AG04450 (cell line): ENCODE results near the gene SLC1A1. TPM values are rescaled to one million over a fixed set of nuclear protein-coding genes. Genes with fewer than 3 reads are reported as not detected.

Experiments
- CTCF ChIA-PET: fragments of 300-600, 350-600 bp; formaldehyde crosslinking; extraction: SDS; loops from one replicate; lab custom pipeline; 2022; ENCODE audit warnings: antibody characterized with exemption, inconsistent platforms; lab: Charles Lee
- POLR2A ChIA-PET: fragments of 350-600 bp; formaldehyde crosslinking; extraction: SDS; loops from one replicate; lab custom pipeline; 2021; ENCODE audit warnings: antibody characterized with exemption, inconsistent platforms; lab: Yijun Ruan, JAX
- DNase-seq: peaks from one replicate; pipeline ENCODE4 v3.0.0-alpha.2; 2011; ENCODE audit warnings: low read depth, low spot score
- H3K27ac ChIP-seq: one replicate; pipeline ENCODE4 v1.5.1; 2012; ENCODE audit warnings: low read depth, low read length, control low read depth
- H3K27me3 ChIP-seq: one replicate; pipeline ENCODE4 v1.6.0; 2012; ENCODE audit warnings: low read length; ENCODE audit not compliant: control insufficient read depth, insufficient read depth
- H3K4me3 ChIP-seq: 2 replicates; pipeline ENCODE4 v1.5.1; 2011; ENCODE audit warnings: mild to moderate bottlenecking, low read depth, low read length, control low read depth
- H3K9me3 ChIP-seq: 2 replicates; pipeline ENCODE4 v1.5.1; 2012; ENCODE audit warnings: low read length; ENCODE audit not compliant: control insufficient read depth, insufficient read depth
- CTCF ChIP-seq: IDR thresholded peaks from 2 replicates; pipeline ENCODE4 v1.5.1; 2011; ENCODE audit warnings: low read depth, low read length, control low read depth, inconsistent platforms
- polyA minus RNA-seq: library from RNA; depleted of rRNA, polyadenylated mRNA; stranded (reverse); fragments of >200 nt; gene quantifications from 2 replicates; pipeline ENCODE4 v1.2.3, GENCODE V29; 2011; rRNA and poly(A)+ RNA removed
- polyA plus RNA-seq: library from polyadenylated mRNA; depleted of rRNA; stranded (reverse); fragments of >200 nt; gene quantifications from 2 replicates; pipeline ENCODE4 v1.2.3, GENCODE V29; 2011; rRNA removed

SLC1A1 gene
- 0.45 and 0.55 TPM in 2 replicates for polyA plus RNA-seq
- 0.32 and 0.52 TPM in 2 replicates for polyA minus RNA-seq

GRCh38 chr9:4489919-4490704 is at the start of gene SLC1A1:
Gene SLC1A1, plus strand, starts transcription at chr9:4490468. Its CDS starts 212 bp downstream, at chr9:4490680.
- no peak within 1 kb of the TSS for H3K27ac ChIP-seq
- TF ChIP-seq CTCF: no peak
- no peak for DNase-seq
- POLR2A ChIA-PET: no interaction called here
- CTCF ChIA-PET: no interaction called here
- H3K4me3 ChIP-seq: peak within 1 kb of the TSS; percentile 53
- peaks cover 30% of the 10 kb centered on the region for H3K27me3 ChIP-seq
- no peaks in the 10 kb centered on the region; the same call in 1 of the 2 replicates for H3K9me3 ChIP-seq

- DNase-seq: no peak
- no peak overlapping the region for H3K4me3 ChIP-seq
- ChIA-PET POLR2A (no interaction called here), CTCF (no interaction called here)
- no peak overlapping the region for H3K27ac ChIP-seq
- no peak for TF ChIP-seq CTCF
- H3K9me3 ChIP-seq: no peaks in the 10 kb centered on the region
- no peaks in the 10 kb centered on the region for H3K27me3 ChIP-seq
These were observed 47.5 kb upstream of the SLC1A1 start for GRCh38 chr9:4442806-4443205.

- H3K27me3 ChIP-seq: no peaks in the 10 kb centered on the region
- CTCF ChIA-PET: no interaction called here
- no peak overlapping the region for H3K27ac ChIP-seq
- POLR2A ChIA-PET: no interaction called here
- TF ChIP-seq CTCF: no peak
- no peak overlapping the region for H3K4me3 ChIP-seq
- H3K9me3 ChIP-seq: no peaks in the 10 kb centered on the region
- DNase-seq: no peak
These were observed 46.8 kb upstream of the SLC1A1 start for GRCh38 chr9:4443439-4443838.

- no peaks in the 10 kb centered on the region for H3K27me3 ChIP-seq
- H3K27ac ChIP-seq: no peak overlapping the region
- ChIA-PET CTCF (no interaction called here), POLR2A (no interaction called here)
- DNase-seq: no peak
- no peak for TF ChIP-seq CTCF
- no peak overlapping the region for H3K4me3 ChIP-seq
- no peaks in the 10 kb centered on the region for H3K9me3 ChIP-seq
These were observed 28.8 kb upstream of the SLC1A1 start for GRCh38 chr9:4461437-4461836.

GRCh38 chr9:4463824-4464223 is 26.4 kb upstream of the SLC1A1 start:
- ChIA-PET CTCF (no interaction called here), POLR2A (no interaction called here)
- H3K4me3 ChIP-seq: no peak overlapping the region
- H3K27me3 ChIP-seq: no peaks in the 10 kb centered on the region
- DNase-seq: no peak
- H3K9me3 ChIP-seq: no peaks in the 10 kb centered on the region
- TF ChIP-seq CTCF: no peak
- no peak overlapping the region for H3K27ac ChIP-seq
